ENCODE results near the gene SIPA1. TPM values are rescaled to one million over a fixed set of nuclear protein-coding genes. Genes with fewer than 3 reads are reported as not detected.

Gene SIPA1
- total and polyA plus RNA-seq, 2 of the 8 experiments (the other 6 are each of a cell fraction or from before 2014, with no cell fraction given), result 35.3 to 72.2 TPM

DNA sequence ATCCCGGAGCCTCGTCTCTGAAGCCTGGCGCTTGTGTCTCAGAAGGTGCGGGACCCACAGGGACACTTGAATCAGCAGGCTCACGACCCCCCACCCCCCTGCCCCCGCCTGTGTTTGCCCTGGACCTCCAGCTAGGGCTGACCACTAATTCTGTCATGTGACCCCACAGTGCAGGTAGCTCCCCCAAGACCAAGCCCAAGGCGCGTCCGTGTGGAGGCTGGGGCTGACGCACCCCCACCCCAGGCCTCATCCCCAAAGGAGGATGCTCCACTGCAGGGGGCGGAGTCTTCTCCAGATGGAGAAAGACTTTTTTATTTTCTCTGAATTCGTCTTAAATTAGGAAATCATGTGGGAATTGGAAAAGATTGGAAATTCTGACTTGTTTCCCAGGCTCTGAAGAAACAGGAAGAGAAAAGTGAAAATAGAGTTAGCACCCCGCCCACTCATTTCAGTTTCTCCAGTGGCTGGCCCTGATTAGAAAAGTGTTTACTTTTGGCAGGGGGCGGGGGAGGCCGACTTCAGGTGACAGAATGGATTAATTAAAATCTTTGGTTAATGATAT lies 25.8 kb downstream of the SIPA1 start:
- Histone ChIP-seq H3K14ac (ENCODE audit: insufficient read length) (no peak overlapping the region), H2BK20ac (ENCODE audit: low read length) (no peak overlapping the region), H2AFZ (ENCODE audit: low read length) (peak overlapping the region; percentile 70), H3K4ac (replicated peaks; ENCODE audit: insufficient read length, low read depth, low read length) (no peak overlapping the region), H3K23ac (ENCODE audit: insufficient read length) (no peak overlapping the region), H3K79me2 (ENCODE audit: control insufficient read depth in 1 of 2, insufficient read depth in 2 of 2, low read length in 2 of 2) (peaks cover 0 to 15% of the 10 kb centered on the region in 2 experiments; a peak in 1 of 4 replicates), H3K56ac (replicated peaks; ENCODE audit: insufficient read length, low read depth, low read length) (no peak overlapping the region), H2BK12ac (ENCODE audit: low read depth, low read length) (no peak overlapping the region), H2BK5ac (ENCODE audit: low read depth, low read length) (peak overlapping the region; percentile 83; the same call in 1 of the 2 replicates), H3K27ac (ENCODE audit: low read depth, low read length) (peak overlapping the region; percentile 71), H4K20me1 (replicated peaks in 1 of 2; ENCODE audit: control insufficient read depth in 1 of 2, insufficient read depth in 2 of 2, low read length in 2 of 2) (no peaks in the 10 kb centered on the region), H2BK120ac (replicated peaks; ENCODE audit: low read depth, low read length) (no peak overlapping the region), H3K79me1 (ENCODE audit: low read depth, low read length) (peaks cover 3% of the 10 kb centered on the region; the same call in 1 of the 2 replicates), H3K18ac (ENCODE audit: extremely low read depth, low read length) (no peak overlapping the region), H3K27me3 (replicated peaks in 1 of 4; ENCODE audit: control insufficient read depth in 3 of 4, extremely low read depth in 1 of 4, insufficient read depth in 3 of 4, low read length in 3 of 4) (no peaks in the 10 kb centered on the region), H4K91ac (replicated peaks; ENCODE audit: insufficient read length, low read length) (no peak overlapping the region), H2AK5ac (ENCODE audit: low read depth, low read length) (no peak overlapping the region), H2BK15ac (ENCODE audit: low read length) (no peak overlapping the region), H3K4me2 (ENCODE audit: insufficient read depth in 1 of 2, low read depth in 2 of 2, low read length in 2 of 2) (peak overlapping the region; percentile 68 to 88), H3K4me1 (replicated peaks in 1 of 4; ENCODE audit: control insufficient read depth in 3 of 4, insufficient read depth in 4 of 4, low read length in 3 of 4) (peaks cover 0 to 5% (median 2%) of the 10 kb centered on the region in 4 experiments; a peak in 4 of 7 replicates), H3K9me3 (ENCODE audit: insufficient read depth in 2 of 2, low read depth in 1 of 2, low read length in 1 of 2) (no peaks in the 10 kb centered on the region), H3K9ac (replicated peaks in 1 of 4; ENCODE audit: extremely low read depth in 1 of 4, low read depth in 3 of 4, low read length in 3 of 4) (peak overlapping the region in 3 of 4 experiments; percentile 52 to 72 (median 62); a peak in 4 of 7 replicates), H3K4me3 (ENCODE audit: extremely low read depth in 1 of 4, insufficient read depth in 2 of 4, low read depth in 3 of 4, low read length in 4 of 4) (peak overlapping the region; percentile 81 to 86 (median 84)), H3K36me3 (ENCODE audit: control insufficient read depth in 2 of 4, insufficient read depth in 4 of 4, low read length in 3 of 4) (peaks cover 6 to 18% (median 14%) of the 10 kb centered on the region in 4 experiments; a peak in 7 of 8 replicates), H4K8ac (ENCODE audit: extremely low read depth, insufficient read depth, low read length) (no peak overlapping the region), H4K5ac (ENCODE audit: insufficient read length, low read depth, low read length) (peak overlapping the region; percentile 8), H3K23me2 (ENCODE audit: low read depth, low read length) (peaks cover 11% of the 10 kb centered on the region; the same call in 1 of the 2 replicates)
- FAIRE-seq (no peak), DNase-seq (ENCODE audit: low read depth in 1 of 2, low spot score in 2 of 2) (no peak)
- WGBS, 2 experiments (ENCODE audit: extremely low coverage in 1 of 2, insufficient coverage in 1 of 2, insufficient read length in 1 of 2, insufficient replicate concordance in 2 of 2, low coverage in 1 of 2, low lambda C conversion rate in 2 of 2, missing lambda C conversion rate in 1 of 2), result 16% methylated on average over 13 of the region's 15 CpGs; no CpG with 5 or more reads in 1 of the 2 experiments
- ChIA-PET CTCF (ENCODE audit: partially characterized antibody) (interaction anchor here (0.8 to 2.7 kb wide), 9 partner anchors 10 to 345 kb away, joined by 3 to 10 read pairs (median 3); partner anchors contain the start of gene FIBP), POLR2A (ENCODE audit: partially characterized antibody) (interaction anchor here (0.6 to 8.9 kb wide), 13 partner anchors 10 to 435 kb away, joined by 3 to 58 read pairs (median 4); partner anchors contain the start of genes KAT5 and MUS81)
- TF ChIP-seq, protein P1, sequence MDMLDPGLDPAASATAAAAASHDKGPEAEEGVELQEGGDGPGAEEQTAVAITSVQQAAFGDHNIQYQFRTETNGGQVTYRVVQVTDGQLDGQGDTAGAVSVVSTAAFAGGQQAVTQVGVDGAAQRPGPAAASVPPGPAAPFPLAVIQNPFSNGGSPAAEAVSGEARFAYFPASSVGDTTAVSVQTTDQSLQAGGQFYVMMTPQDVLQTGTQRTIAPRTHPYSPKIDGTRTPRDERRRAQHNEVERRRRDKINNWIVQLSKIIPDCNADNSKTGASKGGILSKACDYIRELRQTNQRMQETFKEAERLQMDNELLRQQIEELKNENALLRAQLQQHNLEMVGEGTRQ (IDR thresholded peaks at IDR 0.05; ENCODE audit: low read length), result peak; percentile 5; the same call in 1 of the 2 replicates
- TF ChIP-seq EGR1 (IDR thresholded peaks at IDR 0.05; ENCODE audit: borderline replicate concordance, low read depth, low read length) (0 out of 2 replicates have a peak, but pooled peaks have one; percentile 3), TEAD4 (IDR thresholded peaks at IDR 0.05; ENCODE audit: low read depth, low read length) (no peak), CBX5 (IDR thresholded peaks at IDR 0.05; ENCODE audit: low read depth, low read length) (no peak)

Measured in H1 (cell line).